Activated CD8-positive, alpha-beta memory T cell treated with anti-CD3 and anti-CD28 coated beads, Interleukin-2, amount 50 U/mL, for 24 hours (primary cell): Measurements from ENCODE around the gene ABTB1.
"Not testable (repeated sequence)": the region's sequence is repeated elsewhere in the genome, so short reads cannot be mapped to it uniquely, and the experiment has no call there.

Experiments used
- DNase-seq: peaks from one replicate; pipeline ENCODE4 v3.0.0-alpha.2; 2020; ENCODE audit errors: extremely low read depth

Gene ABTB1

GRCh38 chr3:127647845-127648204 lies 24.9 kb upstream of the ABTB1 start:
- DNase-seq = no peak

GRCh38 chr3:127650236-127650635 lies 22.5 kb upstream of the ABTB1 start:
- DNase-seq = no peak

- no peak for DNase-seq
Measured at GRCh38 chr3:127651516-127652172, 21.1 kb upstream of the ABTB1 start.

GRCh38 chr3:127652246-127652995 lies 20.3 kb upstream of the ABTB1 start:
- DNase-seq = no peak

GRCh38 chr3:127654374-127654773 lies 18.4 kb upstream of the ABTB1 start:
- no peak for DNase-seq

GRCh38 chr3:127654993-127655392 lies 17.8 kb upstream of the ABTB1 start:
- DNase-seq = not testable (repeated sequence)

GRCh38 chr3:127655641-127656040 lies 17.1 kb upstream of the ABTB1 start:
- no peak for DNase-seq

- no peak for DNase-seq
Measured at GRCh38 chr3:127656906-127657305, 15.8 kb upstream of the ABTB1 start.

GRCh38 chr3:127658234-127658633 lies 14.5 kb upstream of the ABTB1 start:
- DNase-seq = no peak

- DNase-seq = no peak
Measured at GRCh38 chr3:127660621-127661251, 12.0 kb upstream of the ABTB1 start.

- DNase-seq = no peak
Measured at GRCh38 chr3:127661600-127661999, 11.2 kb upstream of the ABTB1 start.

GRCh38 chr3:127662001-127662469 lies 10.7 kb upstream of the ABTB1 start:
- no peak for DNase-seq

- DNase-seq = no peak
Measured at GRCh38 chr3:127663151-127663550, 9.6 kb upstream of the ABTB1 start.

GRCh38 chr3:127665165-127665564 lies 7.6 kb upstream of the ABTB1 start:
- DNase-seq = no peak

- DNase-seq = no peak
Measured at GRCh38 chr3:127665586-127665985, 7.2 kb upstream of the ABTB1 start.

GRCh38 chr3:127666676-127667075 lies 6.1 kb upstream of the ABTB1 start:
- no peak for DNase-seq

- DNase-seq = no peak
Measured at GRCh38 chr3:127667119-127667681, 5.6 kb upstream of the ABTB1 start.

- no peak for DNase-seq
Measured at GRCh38 chr3:127668906-127669305, 3.8 kb upstream of the ABTB1 start.

GRCh38 chr3:127669541-127670228 lies 3.1 kb upstream of the ABTB1 start:
- DNase-seq = no peak

GRCh38 chr3:127670229-127670559 lies 2.6 kb upstream of the ABTB1 start:
- no peak for DNase-seq

GRCh38 chr3:127670761-127671522 lies 1.8 kb upstream of the ABTB1 start:
- no peak for DNase-seq
